Glutamatergic neuron (in vitro differentiated cells): ENCODE measurements around the gene FADS2. TPM values are rescaled to one million over a fixed set of nuclear protein-coding genes. Genes with fewer than 3 reads are reported as not detected.

Experiments
- DNase-seq: peaks from one replicate; pipeline ENCODE4 v3.0.0; 2022
- H3K27ac Mint-ChIP-seq: one replicate; pipeline ENCODE4 v1.8.0; 2020; ENCODE audit warnings: mild to moderate bottlenecking, mixed read lengths, inconsistent platforms; ENCODE audit not compliant: unreplicated experiment
- H3K27me3 Mint-ChIP-seq: one replicate; pipeline ENCODE4 v1.8.0; 2020; ENCODE audit warnings: mild to moderate bottlenecking, moderate library complexity, mixed read lengths, inconsistent platforms; ENCODE audit not compliant: unreplicated experiment
- H3K36me3 Mint-ChIP-seq: one replicate; pipeline ENCODE4 v1.8.0; 2020; ENCODE audit warnings: mild to moderate bottlenecking, mixed read lengths, inconsistent platforms; ENCODE audit not compliant: unreplicated experiment
- H3K4me1 Mint-ChIP-seq: one replicate; pipeline ENCODE4 v1.8.0; 2020; ENCODE audit warnings: mild to moderate bottlenecking, low read depth, mixed read lengths, inconsistent platforms; ENCODE audit not compliant: unreplicated experiment
- H3K4me3 Mint-ChIP-seq: one replicate; pipeline ENCODE4 v1.8.0; 2020; ENCODE audit warnings: mild to moderate bottlenecking, mixed read lengths, inconsistent platforms; ENCODE audit not compliant: unreplicated experiment
- H3K9me3 Mint-ChIP-seq: one replicate; pipeline ENCODE4 v1.8.0; 2020; ENCODE audit warnings: mild to moderate bottlenecking, moderate library complexity, mixed read lengths, inconsistent platforms; ENCODE audit not compliant: unreplicated experiment
- total RNA-seq: library from RNA; stranded (reverse); fragmentation: NEBNext Ultra II Directional; extraction: Animal tissue kit (Norgen Biotek cat#: 25700); gene quantifications from one replicate; pipeline ENCODE4 v1.2.1, GENCODE V29; 2021; ENCODE audit not compliant: unreplicated experiment
- TF ChIP-seq, protein P1 (sequence below): fragments of 200-600 bp; sonication (generic); IDR thresholded peaks from one replicate; pipeline ENCODE4 v1.5.0; 2021; ENCODE audit not compliant: partially characterized antibody, unreplicated experiment

FADS2 gene
- total RNA-seq, 1 donor from 2014 or later = 701 TPM

DNA sequence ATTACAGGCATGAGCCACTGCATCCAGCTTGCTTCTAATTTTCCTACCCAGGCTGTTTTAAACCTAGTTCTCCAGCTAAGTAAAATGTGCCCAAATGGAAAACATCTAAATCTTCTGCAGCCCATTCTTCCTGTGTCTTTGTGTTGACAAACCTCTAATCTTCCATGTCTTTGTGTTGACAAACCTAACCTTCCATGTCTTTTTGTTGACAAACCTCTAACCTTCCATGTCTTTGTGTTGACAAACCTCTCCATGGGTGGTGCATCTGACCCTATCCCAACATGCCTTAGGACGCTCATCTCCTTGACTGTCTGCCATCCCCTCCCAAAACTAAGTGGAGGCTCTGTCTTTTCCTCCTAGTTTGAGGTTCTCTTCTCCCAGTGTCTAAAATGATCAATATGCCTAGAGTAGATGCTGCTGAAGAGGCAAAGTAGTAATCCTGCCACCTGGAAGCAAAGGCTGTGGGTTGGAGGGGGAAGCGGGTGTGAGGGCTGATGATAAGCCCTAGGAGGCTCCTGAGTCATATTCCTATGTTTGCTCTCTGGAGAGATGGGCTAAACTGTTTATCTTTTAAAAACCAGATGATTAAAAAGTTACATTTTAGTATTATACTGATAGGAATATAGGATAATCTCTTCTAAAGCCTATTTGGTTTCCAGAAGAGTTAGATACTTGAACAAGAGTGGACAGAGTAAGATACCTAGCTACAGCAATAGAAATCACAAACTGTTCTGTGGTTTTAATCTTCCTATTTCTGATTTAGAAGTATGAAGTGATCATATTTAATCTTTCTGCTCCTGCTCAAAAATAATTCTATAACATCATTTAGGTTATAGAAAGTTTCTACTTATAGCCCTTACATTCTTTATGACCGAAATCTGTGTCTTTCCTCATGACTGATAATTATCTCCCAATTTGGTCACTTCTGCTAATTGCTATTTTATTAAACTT lies 27.5 kb upstream of the FADS2 start:
- no peak for DNase-seq
- Mint-ChIP-seq H3K36me3 (no peaks in the 10 kb centered on the region), H3K27me3 (peaks cover 9% of the 10 kb centered on the region), H3K4me3 (no peak overlapping the region), H3K4me1 (no peaks in the 10 kb centered on the region), H3K9me3 (no peaks in the 10 kb centered on the region), H3K27ac (no peak overlapping the region)
- TF ChIP-seq, protein P1, sequence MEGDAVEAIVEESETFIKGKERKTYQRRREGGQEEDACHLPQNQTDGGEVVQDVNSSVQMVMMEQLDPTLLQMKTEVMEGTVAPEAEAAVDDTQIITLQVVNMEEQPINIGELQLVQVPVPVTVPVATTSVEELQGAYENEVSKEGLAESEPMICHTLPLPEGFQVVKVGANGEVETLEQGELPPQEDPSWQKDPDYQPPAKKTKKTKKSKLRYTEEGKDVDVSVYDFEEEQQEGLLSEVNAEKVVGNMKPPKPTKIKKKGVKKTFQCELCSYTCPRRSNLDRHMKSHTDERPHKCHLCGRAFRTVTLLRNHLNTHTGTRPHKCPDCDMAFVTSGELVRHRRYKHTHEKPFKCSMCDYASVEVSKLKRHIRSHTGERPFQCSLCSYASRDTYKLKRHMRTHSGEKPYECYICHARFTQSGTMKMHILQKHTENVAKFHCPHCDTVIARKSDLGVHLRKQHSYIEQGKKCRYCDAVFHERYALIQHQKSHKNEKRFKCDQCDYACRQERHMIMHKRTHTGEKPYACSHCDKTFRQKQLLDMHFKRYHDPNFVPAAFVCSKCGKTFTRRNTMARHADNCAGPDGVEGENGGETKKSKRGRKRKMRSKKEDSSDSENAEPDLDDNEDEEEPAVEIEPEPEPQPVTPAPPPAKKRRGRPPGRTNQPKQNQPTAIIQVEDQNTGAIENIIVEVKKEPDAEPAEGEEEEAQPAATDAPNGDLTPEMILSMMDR = no peak

DNA sequence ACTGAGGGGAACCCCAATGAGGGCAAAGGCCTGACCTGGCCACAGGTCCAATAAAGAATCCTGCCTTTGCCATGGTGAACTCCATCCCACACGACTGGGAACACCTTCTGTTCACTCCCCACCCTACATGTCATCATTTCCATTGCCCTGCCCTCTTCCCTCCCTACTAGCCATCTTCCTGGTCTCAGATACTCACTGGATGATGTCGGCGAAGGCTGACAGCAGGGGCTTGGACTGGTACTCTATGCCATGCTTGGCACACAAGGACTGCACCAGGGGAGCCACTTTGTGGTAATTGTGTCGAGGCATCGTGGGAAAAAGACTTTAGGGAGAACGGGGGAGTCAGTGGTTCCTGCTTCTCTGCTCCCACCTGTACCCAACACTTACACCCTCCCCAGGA lies 25.5 kb upstream of the FADS2 start:
- DNase-seq = no peak
- peaks cover 9% of the 10 kb centered on the region for H3K27me3 Mint-ChIP-seq
- TF ChIP-seq, protein P1 = no peak

DNA sequence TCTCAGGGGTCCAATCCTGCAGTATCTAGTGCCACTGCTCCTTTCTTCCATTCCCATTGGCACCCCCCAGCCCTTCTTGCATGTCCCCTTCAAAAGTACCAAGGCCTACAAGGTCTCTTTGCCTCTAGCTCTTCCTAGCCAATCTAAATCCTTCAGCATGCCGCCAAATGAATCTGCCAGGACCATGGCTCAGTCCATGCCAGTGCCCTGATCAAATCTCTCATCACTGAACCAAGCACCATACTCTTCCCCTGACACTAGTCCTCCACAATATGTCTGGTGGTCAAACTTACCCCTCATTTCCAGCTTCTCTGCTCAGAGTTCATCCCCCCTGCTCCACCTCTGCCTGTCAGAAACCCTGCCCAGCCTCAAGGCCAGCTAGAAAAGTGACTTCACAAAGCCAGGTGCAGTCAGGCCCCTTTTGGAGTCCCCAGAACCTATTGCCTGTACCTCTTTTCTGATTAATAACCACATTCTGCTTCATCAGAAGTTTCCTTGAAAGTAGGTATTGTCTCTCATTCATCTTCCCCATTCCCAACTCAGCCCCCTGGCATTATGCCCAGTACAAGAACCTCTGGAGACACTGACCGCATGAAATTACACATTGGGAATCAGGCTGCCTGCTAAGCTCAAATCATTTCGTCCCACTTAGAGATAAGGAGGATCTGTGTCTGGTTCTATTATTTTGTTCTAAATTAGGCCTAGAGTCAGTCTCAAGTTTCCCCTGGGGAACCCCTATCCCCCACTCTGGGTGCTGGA lies 24.0 kb upstream of the FADS2 start:
- no peaks in the 10 kb centered on the region for H3K9me3 Mint-ChIP-seq
- peaks cover 9% of the 10 kb centered on the region for H3K27me3 Mint-ChIP-seq
- no peaks in the 10 kb centered on the region for H3K4me1 Mint-ChIP-seq
- TF ChIP-seq, protein P1 = no peak
- no peak for DNase-seq
- no peaks in the 10 kb centered on the region for H3K36me3 Mint-ChIP-seq
- H3K27ac Mint-ChIP-seq = no peak overlapping the region
- no peak overlapping the region for H3K4me3 Mint-ChIP-seq

More for the DNA sequence above, 25.5 kb upstream of the FADS2 start:
- Mint-ChIP-seq H3K27ac (no peak overlapping the region), H3K4me3 (no peak overlapping the region), H3K36me3 (no peaks in the 10 kb centered on the region), H3K9me3 (no peaks in the 10 kb centered on the region), H3K4me1 (no peaks in the 10 kb centered on the region)

DNA sequence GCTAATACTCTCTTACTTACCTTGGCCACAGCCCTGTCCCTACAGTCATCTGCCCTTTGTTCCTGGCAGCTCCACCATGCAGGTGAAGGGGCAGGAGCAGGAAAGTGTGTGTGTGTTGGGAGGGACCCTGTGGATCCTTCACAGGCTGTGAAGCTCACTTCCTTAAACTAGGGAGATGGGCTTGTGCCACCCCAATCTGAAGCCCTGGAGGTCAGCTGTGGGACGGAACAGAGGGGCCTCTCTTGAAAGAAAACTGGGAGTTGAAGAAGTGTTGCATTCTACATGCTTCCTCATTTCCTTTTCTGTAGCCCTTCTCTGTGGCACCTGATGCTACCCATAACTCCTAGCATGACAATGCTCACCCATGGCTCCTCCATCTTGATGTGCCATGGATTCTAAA lies 23.0 kb upstream of the FADS2 start:
- no peaks in the 10 kb centered on the region for H3K36me3 Mint-ChIP-seq
- TF ChIP-seq, protein P1 = no peak

More for the DNA sequence above, 23.0 kb upstream of the FADS2 start:
- no peaks in the 10 kb centered on the region for H3K9me3 Mint-ChIP-seq
- no peaks in the 10 kb centered on the region for H3K4me1 Mint-ChIP-seq
- H3K27ac Mint-ChIP-seq = no peak overlapping the region
- peaks cover 10% of the 10 kb centered on the region for H3K27me3 Mint-ChIP-seq
- no peak for DNase-seq
- H3K4me3 Mint-ChIP-seq = peak overlapping the region; percentile 25
